ENCODE data around the gene CDH10.

DNA sequence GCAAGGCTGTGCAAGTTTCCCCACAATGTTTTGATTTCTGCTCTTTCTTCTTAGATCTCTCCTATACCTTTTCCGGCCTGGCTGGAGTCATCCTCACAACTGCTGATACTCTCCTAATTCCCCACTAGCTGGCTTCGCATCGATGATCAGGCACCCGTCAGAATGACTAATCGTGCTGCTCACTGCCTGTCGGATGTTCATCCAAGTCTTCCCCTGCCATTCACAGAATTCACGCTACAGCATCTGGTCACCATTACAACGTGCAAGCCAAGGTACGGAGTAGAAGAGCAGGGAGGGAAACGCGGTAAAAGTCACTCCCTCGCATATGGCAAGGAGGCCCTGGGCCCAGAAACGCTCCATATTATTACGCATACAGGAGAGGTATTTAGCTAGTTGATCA is 35.1 kb downstream of the CDH10 start:
- TF ChIP-seq CTCF (IDR thresholded peaks at IDR 0.05; ENCODE audit: poor library complexity, severe bottlenecking) (no peak), REST (IDR thresholded peaks at IDR 0.05; ENCODE audit: borderline replicate concordance) (no peak), RAD21 (conservative IDR thresholded peaks at IDR 0.05) (no peak), EZH2 (IDR thresholded peaks at IDR 0.05; ENCODE audit: borderline replicate concordance, insufficient read depth, low read length, poor library complexity, severe bottlenecking) (no peak), EP300 (conservative IDR thresholded peaks at IDR 0.05; ENCODE audit: poor library complexity, severe bottlenecking) (no peak), SMC3 (conservative IDR thresholded peaks at IDR 0.05; ENCODE audit: poor library complexity) (no peak), TAF1 (IDR thresholded peaks at IDR 0.05; ENCODE audit: low read depth) (no peak), POLR2AphosphoS5 (IDR thresholded peaks at IDR 0.05) (no peak), MXI1 (conservative IDR thresholded peaks at IDR 0.05; ENCODE audit: poor library complexity, severe bottlenecking) (no peak)

Measured in neural cell (in vitro differentiated cells).